ENCODE results near the gene PRPF18.

Gene PRPF18

GRCh38 chr10:13642293-13642692, 55.5 kb downstream of the PRPF18 start:
- DNase-seq (ENCODE audit: low read depth), result no peak

GRCh38 chr10:13643016-13643415, 56.3 kb downstream of the PRPF18 start:
- no peak for DNase-seq (ENCODE audit: low read depth)

- DNase-seq (ENCODE audit: low read depth), result no peak
These were observed 58.1 kb downstream of the PRPF18 start for GRCh38 chr10:13644866-13645265.

- no peak for DNase-seq (ENCODE audit: low read depth)
These were observed 61.7 kb downstream of the PRPF18 start for GRCh38 chr10:13648425-13648824.

GRCh38 chr10:13649844-13650520, 63.2 kb downstream of the PRPF18 start:
- DNase-seq (ENCODE audit: low read depth), result no peak

GRCh38 chr10:13650961-13651360, 64.2 kb downstream of the PRPF18 start:
- no peak for DNase-seq (ENCODE audit: low read depth)

- no peak for DNase-seq (ENCODE audit: low read depth)
These were observed 65.4 kb downstream of the PRPF18 start for GRCh38 chr10:13651969-13652720.

- DNase-seq (ENCODE audit: low read depth), result no peak
These were observed 66.1 kb downstream of the PRPF18 start for GRCh38 chr10:13652860-13653259.

GRCh38 chr10:13654118-13654830, 67.5 kb downstream of the PRPF18 start:
- DNase-seq (ENCODE audit: low read depth), result no peak

GRCh38 chr10:13654846-13655245, 68.1 kb downstream of the PRPF18 start:
- DNase-seq (ENCODE audit: low read depth), result no peak

GRCh38 chr10:13656337-13657100, 69.8 kb downstream of the PRPF18 start:
- no peak for DNase-seq (ENCODE audit: low read depth)

- DNase-seq (ENCODE audit: low read depth), result no peak
These were observed 70.4 kb downstream of the PRPF18 start for GRCh38 chr10:13657101-13657680.

- DNase-seq (ENCODE audit: low read depth), result no peak
These were observed 71.5 kb downstream of the PRPF18 start for GRCh38 chr10:13658264-13658663.

GRCh38 chr10:13658871-13659685, 72.3 kb downstream of the PRPF18 start:
- no peak for DNase-seq (ENCODE audit: low read depth)

GRCh38 chr10:13659887-13660550, 73.3 kb downstream of the PRPF18 start:
- peak; percentile 48 for DNase-seq (ENCODE audit: low read depth)

- no peak for DNase-seq (ENCODE audit: low read depth)
These were observed 73.8 kb downstream of the PRPF18 start for GRCh38 chr10:13660551-13660920.

GRCh38 chr10:13661256-13661655, 74.5 kb downstream of the PRPF18 start:
- DNase-seq (ENCODE audit: low read depth), result no peak

- no peak for DNase-seq (ENCODE audit: low read depth)
These were observed 78.9 kb downstream of the PRPF18 start for GRCh38 chr10:13665516-13666262.

- DNase-seq (ENCODE audit: low read depth), result no peak
These were observed 81.4 kb downstream of the PRPF18 start for GRCh38 chr10:13668126-13668525.

Data from activated gamma-delta T cell treated with anti-CD3 and anti-CD28 coated beads, Interleukin-2, amount 50 U/mL, for 16 hours (primary cell).